Activated gamma-delta T cell (primary cell): ENCODE data around the gene C2CD4A.

Experiments used
- DNase-seq: peaks from one replicate; lab custom pipeline; 2025; lab: John Stamatoyannopoulos, UW

The C2CD4A gene

GRCh38 chr15:62103431-62103830 is 36.7 kb downstream of the C2CD4A start:
- DNase-seq, result no peak

- DNase-seq, result no peak
Observed at GRCh38 chr15:62104401-62104800, 37.6 kb downstream of the C2CD4A start.

- no peak for DNase-seq
Observed at GRCh38 chr15:62104846-62105245, 38.1 kb downstream of the C2CD4A start.

- DNase-seq, result no peak
Observed at GRCh38 chr15:62105266-62105665, 38.5 kb downstream of the C2CD4A start.

- no peak for DNase-seq
Observed at GRCh38 chr15:62106096-62106495, 39.3 kb downstream of the C2CD4A start.

- DNase-seq, result no peak
Observed at GRCh38 chr15:62107571-62108121, 40.9 kb downstream of the C2CD4A start.

GRCh38 chr15:62108411-62108810 is 41.6 kb downstream of the C2CD4A start:
- DNase-seq, result no peak

- no peak for DNase-seq
Observed at GRCh38 chr15:62109437-62109836, 42.7 kb downstream of the C2CD4A start.

GRCh38 chr15:62109982-62110851 is 43.4 kb downstream of the C2CD4A start:
- no peak for DNase-seq

- no peak for DNase-seq
Observed at GRCh38 chr15:62112081-62112480, 45.3 kb downstream of the C2CD4A start.

- DNase-seq, result no peak
Observed at GRCh38 chr15:62112616-62113593, 46.1 kb downstream of the C2CD4A start.

GRCh38 chr15:62115847-62116246 is 49.1 kb downstream of the C2CD4A start:
- no peak for DNase-seq

- DNase-seq, result no peak
Observed at GRCh38 chr15:62118520-62119226, 51.9 kb downstream of the C2CD4A start.

- no peak for DNase-seq
Observed at GRCh38 chr15:62119227-62119864, 52.6 kb downstream of the C2CD4A start.

- no peak for DNase-seq
Observed at GRCh38 chr15:62119874-62120273, 53.1 kb downstream of the C2CD4A start.
